ENCODE measurements around the gene NR5A1. TPM values are rescaled to one million over a fixed set of nuclear protein-coding genes. Genes with fewer than 3 reads are reported as not detected.

The NR5A1 gene
- polyA plus RNA-seq, 3 donors: not detected

DNA sequence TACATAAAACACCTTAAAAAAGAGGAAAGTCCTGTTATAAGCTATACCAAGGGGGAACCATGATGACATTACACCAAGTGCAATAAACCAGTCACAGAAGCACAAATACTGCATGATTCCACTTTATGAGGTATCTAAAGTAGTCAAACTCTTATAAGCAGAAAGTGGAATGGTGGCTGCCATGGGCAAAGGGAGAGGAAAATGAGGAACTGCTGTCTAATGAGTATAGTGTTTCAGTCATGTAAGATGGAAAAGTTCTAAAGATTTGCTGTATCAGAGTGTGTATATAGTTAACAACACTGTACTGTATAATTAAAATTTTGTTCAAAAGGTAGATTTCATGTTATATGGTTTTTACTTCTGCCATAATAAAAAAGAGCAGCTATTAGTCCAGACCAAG is 34.6 kb upstream of the NR5A1 start:
- no peak overlapping the region for H3K27ac ChIP-seq (ENCODE audit: low read depth in 1 of 2, low read length in 2 of 2)
- no peaks in the 10 kb centered on the region for H3K9me3 ChIP-seq (replicated peaks in 1 of 2; ENCODE audit: control insufficient read depth in 1 of 2, insufficient read depth in 1 of 2, low read length in 2 of 2)
- no peak overlapping the region for H2AFZ ChIP-seq (ENCODE audit: insufficient read depth, low read depth, low read length, poor library complexity, severe bottlenecking)
- H3K4me1 ChIP-seq (ENCODE audit: control insufficient read depth in 1 of 2, insufficient read depth in 2 of 2, low read length in 2 of 2): peaks cover 0 to 4% of the 10 kb centered on the region in 2 donors
- no peak for DNase-seq
- TF ChIP-seq, protein P1, sequence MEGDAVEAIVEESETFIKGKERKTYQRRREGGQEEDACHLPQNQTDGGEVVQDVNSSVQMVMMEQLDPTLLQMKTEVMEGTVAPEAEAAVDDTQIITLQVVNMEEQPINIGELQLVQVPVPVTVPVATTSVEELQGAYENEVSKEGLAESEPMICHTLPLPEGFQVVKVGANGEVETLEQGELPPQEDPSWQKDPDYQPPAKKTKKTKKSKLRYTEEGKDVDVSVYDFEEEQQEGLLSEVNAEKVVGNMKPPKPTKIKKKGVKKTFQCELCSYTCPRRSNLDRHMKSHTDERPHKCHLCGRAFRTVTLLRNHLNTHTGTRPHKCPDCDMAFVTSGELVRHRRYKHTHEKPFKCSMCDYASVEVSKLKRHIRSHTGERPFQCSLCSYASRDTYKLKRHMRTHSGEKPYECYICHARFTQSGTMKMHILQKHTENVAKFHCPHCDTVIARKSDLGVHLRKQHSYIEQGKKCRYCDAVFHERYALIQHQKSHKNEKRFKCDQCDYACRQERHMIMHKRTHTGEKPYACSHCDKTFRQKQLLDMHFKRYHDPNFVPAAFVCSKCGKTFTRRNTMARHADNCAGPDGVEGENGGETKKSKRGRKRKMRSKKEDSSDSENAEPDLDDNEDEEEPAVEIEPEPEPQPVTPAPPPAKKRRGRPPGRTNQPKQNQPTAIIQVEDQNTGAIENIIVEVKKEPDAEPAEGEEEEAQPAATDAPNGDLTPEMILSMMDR (IDR thresholded peaks at IDR 0.05): no peak
- intact Hi-C loops (cut with micrococcal nuclease): no loop called here
- H4K20me1 ChIP-seq (ENCODE audit: insufficient read depth, low read length): no peaks in the 10 kb centered on the region
- H3K9ac ChIP-seq (ENCODE audit: insufficient read depth, low read length, poor library complexity, severe bottlenecking): no peak overlapping the region
- Mint-ChIP-seq H3K36me3 (peaks cover 13 to 22% of the 10 kb centered on the region in 2 donors), H3K27ac (no peak overlapping the region), H3K4me1 (peaks cover 5% of the 10 kb centered on the region), H3K9me3 (peaks cover 0 to 2% (median 0%) of the 10 kb centered on the region in 7 donors), H3K27me3 (ENCODE audit: low read depth in 3 of 3) (no peaks in the 10 kb centered on the region), H3K4me3 (no peak overlapping the region)
- H3K4me2 ChIP-seq (replicated peaks; ENCODE audit: extremely low read depth, low read length, poor library complexity, severe bottlenecking): no peak overlapping the region
- no peaks in the 10 kb centered on the region for H3K27me3 ChIP-seq (ENCODE audit: control insufficient read depth in 2 of 2, insufficient read depth in 2 of 2, low read length in 2 of 2)
- peaks cover 0 to 22% of the 10 kb centered on the region in 2 donors for H3K36me3 ChIP-seq (replicated peaks in 1 of 2; ENCODE audit: control insufficient read depth in 1 of 2, insufficient read depth in 2 of 2, low read length in 2 of 2)
- H3K4me3 ChIP-seq (replicated peaks in 1 of 3; ENCODE audit: low read depth in 2 of 3, low read length in 3 of 3): no peak overlapping the region
- no peaks in the 10 kb centered on the region for H3K79me2 ChIP-seq (ENCODE audit: insufficient read depth, low read length)

DNA sequence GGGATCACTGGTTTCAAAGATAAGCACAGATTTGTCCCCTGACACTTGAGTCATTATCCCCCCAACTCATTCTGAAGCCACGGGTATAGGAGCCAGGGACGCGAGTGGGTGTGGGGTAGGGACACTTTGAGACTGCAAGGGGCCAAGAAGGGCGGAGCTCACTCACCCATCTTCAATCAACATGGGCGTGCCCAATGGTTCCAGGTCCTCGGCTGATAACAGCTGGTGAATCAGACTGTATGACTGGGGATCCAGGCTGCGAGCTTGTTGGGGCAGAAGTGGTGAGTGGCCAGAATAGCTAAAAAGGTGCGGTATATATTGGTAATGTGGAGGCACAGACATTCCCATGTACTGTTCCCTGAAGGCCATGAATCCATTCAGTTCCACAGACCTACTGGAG is 30.7 kb upstream of the NR5A1 start:
- H3K36me3 ChIP-seq (replicated peaks in 1 of 2; ENCODE audit: control insufficient read depth in 1 of 2, insufficient read depth in 2 of 2, low read length in 2 of 2): peaks cover 0 to 22% of the 10 kb centered on the region in 2 donors
- no peak overlapping the region for H2AFZ ChIP-seq (ENCODE audit: insufficient read depth, low read depth, low read length, poor library complexity, severe bottlenecking)
- TF ChIP-seq, protein P1 (IDR thresholded peaks at IDR 0.05): no peak
- Mint-ChIP-seq H3K4me3 (no peak overlapping the region), H3K27me3 (ENCODE audit: low read depth in 3 of 3) (no peaks in the 10 kb centered on the region), H3K27ac (no peak overlapping the region), H3K9me3 (peaks cover 0 to 2% (median 0%) of the 10 kb centered on the region in 7 donors), H3K4me1 (peaks cover 7% of the 10 kb centered on the region), H3K36me3 (peaks cover 13 to 26% of the 10 kb centered on the region in 2 donors)
- H3K4me2 ChIP-seq (replicated peaks; ENCODE audit: extremely low read depth, low read length, poor library complexity, severe bottlenecking): no peak overlapping the region
- no peaks in the 10 kb centered on the region for H4K20me1 ChIP-seq (ENCODE audit: insufficient read depth, low read length)
- DNase-seq: no peak
- H3K27ac ChIP-seq (ENCODE audit: low read depth in 1 of 2, low read length in 2 of 2): no peak overlapping the region
- no peak overlapping the region for H3K9ac ChIP-seq (ENCODE audit: insufficient read depth, low read length, poor library complexity, severe bottlenecking)
- H3K4me1 ChIP-seq (ENCODE audit: control insufficient read depth in 1 of 2, insufficient read depth in 2 of 2, low read length in 2 of 2): peaks cover 0 to 5% of the 10 kb centered on the region in 2 donors
- no peaks in the 10 kb centered on the region for H3K79me2 ChIP-seq (ENCODE audit: insufficient read depth, low read length)
- intact Hi-C loops (cut with micrococcal nuclease): no loop called here
- WGBS (ENCODE audit: insufficient coverage): no CpG with 5 or more reads among the region's 8 CpGs
- no peaks in the 10 kb centered on the region for H3K9me3 ChIP-seq (replicated peaks in 1 of 2; ENCODE audit: control insufficient read depth in 1 of 2, insufficient read depth in 1 of 2, low read length in 2 of 2)
- no peak overlapping the region for H3K4me3 ChIP-seq (replicated peaks in 1 of 3; ENCODE audit: low read depth in 2 of 3, low read length in 3 of 3)
- no peaks in the 10 kb centered on the region for H3K27me3 ChIP-seq (ENCODE audit: control insufficient read depth in 2 of 2, insufficient read depth in 2 of 2, low read length in 2 of 2)
